Stomach (tissue), 9 donors: Measurements from ENCODE around the gene FOXJ3. TPM values are rescaled to one million over a fixed set of nuclear protein-coding genes. Genes with fewer than 3 reads are reported as not detected.

Source experiments
- DNase-seq, 2 donors: peaks; one replicate each; pipeline versions ENCODE4 v3.0.0 to v3.0.0-alpha.2; 2013 to 2019
- H3K27ac ChIP-seq, 5 donors: fragments of 200-600 bp in 4 of 5; sonication (generic) in 4 of 5; one replicate each; pipeline ENCODE4 v1.5.1; 2013 to 2019; ENCODE audit warnings: mild to moderate bottlenecking in 1 of 5, moderate library complexity in 1 of 5
- H3K27me3 ChIP-seq, 3 donors: fragments of 200-600 bp; sonication (generic); one replicate each; pipeline ENCODE4 v1.5.1; 2017 to 2019; ENCODE audit warnings: mixed run types in 1 of 3
- H3K36me3 ChIP-seq, 4 donors: fragments of 200-600 bp; sonication (generic); 1 replicate in 3 of 4; 2 replicates in 1 of 4; pipeline ENCODE4 v1.5.1; 2016 to 2019
- H3K4me1 ChIP-seq, 4 donors: fragments of 200-600 bp; sonication (generic); one replicate each; pipeline ENCODE4 v1.5.1; 2016 to 2019
- H3K4me3 ChIP-seq, 4 donors: fragments of 200-600 bp; sonication (generic) in 3 of 4; one replicate each; pipeline ENCODE4 v1.5.1; 2016 to 2019; ENCODE audit warnings: mild to moderate bottlenecking in 1 of 4
- H3K9me3 ChIP-seq, 4 donors: fragments of 200-600 bp; sonication (generic); one replicate each; pipeline ENCODE4 v1.5.1; 2016 to 2019
- CTCF ChIP-seq, 7 experiments: fragments of 450-650 bp in 4 of 7; fragments of 200-600 bp in 3 of 7; sonication (generic) in 3 of 7; IDR thresholded peaks; one replicate each; pipeline ENCODE4 v1.5.1; 2016 to 2019; ENCODE audit warnings: antibody characterized with exemption in 7 of 7, control low read depth in 2 of 7, mild to moderate bottlenecking in 1 of 7
- EP300 ChIP-seq: sonication (generic); formaldehyde crosslinking; IDR thresholded peaks from one replicate; pipeline ENCODE4 v1.6.1; 2017; ENCODE audit warnings: antibody characterized with exemption
- POLR2A ChIP-seq, 4 donors: fragments of 450-650 bp; IDR thresholded peaks; one replicate each; pipeline ENCODE4 v1.6.1; 2016; ENCODE audit warnings: antibody characterized with exemption in 4 of 4, control low read depth in 2 of 4, mild to moderate bottlenecking in 1 of 4, moderate library complexity in 1 of 4
- POLR2AphosphoS5 ChIP-seq, 3 donors: sonication (generic); formaldehyde crosslinking; IDR thresholded peaks; one replicate each; pipeline ENCODE4 v1.6.1; 2016; ENCODE audit warnings: antibody characterized with exemption in 3 of 3
- WGBS, 5 donors: extraction: QIAGEN DNeasy Blood & Tissue Kit in 3 of 5; methylation state at CpG; one replicate each; pipeline versions ENCODE4 v1.1.5 to v1.1.7; 2013 to 2018; 5-methylcytosine and 5-hydroxymethylcytosine counted together
- intact Hi-C: fragments of 100-400 bp; cut with DNase I; formaldehyde crosslinking; loops from one replicate; pipeline ENCODE4 v1.15.1; 2023; ENCODE audit warnings: low total_unique reads
- polyA plus RNA-seq, 3 donors: library from polyadenylated mRNA; stranded (reverse); fragments of 200-250 nt; gene quantifications; one replicate each; pipeline ENCODE4 v1.2.3, GENCODE V29; 2013
- total RNA-seq, 5 donors: library from RNA; depleted of rRNA; stranded (reverse); fragments of >200 nt; gene quantifications; one replicate each; pipeline versions ENCODE4 v1.1.0 to v1.2.3, GENCODE V29; 2014 to 2016
- donor health status: healthy with polysubstance abuse.
- donor health status: Bipolar disorder and iron deficiency.
- donor health status: healthy.

The FOXJ3 gene
- total and polyA plus RNA-seq, 8 donors = 8.3 to 57.3 (median 12.3) TPM

GRCh38 chr1:42323551-42323950 is 11.5 kb downstream of the FOXJ3 start:
- no peak overlapping the region for H3K27ac ChIP-seq
- no peak for TF ChIP-seq POLR2AphosphoS5 (IDR thresholded peaks at IDR 0.05)
- TF ChIP-seq POLR2A (IDR thresholded peaks at IDR 0.05) = no peak
- no peak for TF ChIP-seq EP300
- TF ChIP-seq CTCF (IDR thresholded peaks at IDR 0.05) = no peak
- intact Hi-C loops = no loop called here
- WGBS, 5 donors = 75 to 80% (median 76%) methylated on average over 2 of the region's 2 CpGs
- H3K9me3 ChIP-seq = no peaks in the 10 kb centered on the region
- no peak overlapping the region for H3K4me3 ChIP-seq
- no peaks in the 10 kb centered on the region for H3K36me3 ChIP-seq
- H3K27me3 ChIP-seq = no peaks in the 10 kb centered on the region
- H3K4me1 ChIP-seq = peaks cover 27 to 88% (median 59%) of the 10 kb centered on the region in 4 donors
- DNase-seq = no peak

GRCh38 chr1:42322577-42322976 is 12.5 kb downstream of the FOXJ3 start:
- H3K36me3 ChIP-seq = no peaks in the 10 kb centered on the region
- H3K4me3 ChIP-seq = no peak overlapping the region
- no peaks in the 10 kb centered on the region for H3K27me3 ChIP-seq
- intact Hi-C loops = no loop called here
- TF ChIP-seq POLR2A (IDR thresholded peaks at IDR 0.05) (no peak), EP300 (no peak), POLR2AphosphoS5 (IDR thresholded peaks at IDR 0.05) (peak in 1 of 3 donors; percentile 9), CTCF (IDR thresholded peaks at IDR 0.05) (no peak)
- 0 to 39% (median 0%) methylated on average over 1 of the region's 1 CpG for WGBS, 5 donors
- no peaks in the 10 kb centered on the region for H3K9me3 ChIP-seq
- no peak for DNase-seq
- H3K27ac ChIP-seq = peak overlapping the region in 3 of 5 donors; percentile 7 to 43 (median 23)
- H3K4me1 ChIP-seq = peaks cover 22 to 91% (median 62%) of the 10 kb centered on the region in 4 donors

DNA sequence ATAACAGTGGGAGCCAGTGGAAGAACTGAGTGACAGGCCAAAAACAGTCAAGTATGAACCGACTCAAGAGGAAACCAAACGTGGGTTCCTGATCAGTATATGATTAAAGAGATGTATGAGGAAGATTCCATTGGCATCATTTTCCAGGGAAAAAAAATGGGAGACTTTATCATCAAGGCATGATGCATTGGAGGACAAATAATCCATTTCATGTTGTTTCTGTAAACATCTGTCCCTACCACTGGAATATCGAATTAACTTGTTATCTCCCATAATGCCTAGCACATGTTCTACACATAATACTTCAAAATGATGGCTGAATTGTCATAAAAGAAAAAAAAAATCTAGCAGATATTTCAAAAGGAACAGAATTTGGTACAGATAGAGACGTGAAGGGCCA is 13.3 kb downstream of the FOXJ3 start:
- DNase-seq = no peak
- Histone ChIP-seq H3K36me3 (no peaks in the 10 kb centered on the region), H3K27me3 (no peaks in the 10 kb centered on the region), H3K4me1 (peaks cover 22 to 89% (median 61%) of the 10 kb centered on the region in 4 donors), H3K9me3 (no peaks in the 10 kb centered on the region), H3K4me3 (no peak overlapping the region), H3K27ac (peak overlapping the region in 2 of 5 donors; percentile 48 to 53)
- TF ChIP-seq POLR2AphosphoS5 (IDR thresholded peaks at IDR 0.05) (no peak), POLR2A (IDR thresholded peaks at IDR 0.05) (no peak), CTCF (IDR thresholded peaks at IDR 0.05) (no peak), EP300 (no peak)
- 55 to 67% (median 56%) methylated on average over 4 of the region's 4 CpGs for WGBS, 5 donors
- intact Hi-C loops = no loop called here

DNA sequence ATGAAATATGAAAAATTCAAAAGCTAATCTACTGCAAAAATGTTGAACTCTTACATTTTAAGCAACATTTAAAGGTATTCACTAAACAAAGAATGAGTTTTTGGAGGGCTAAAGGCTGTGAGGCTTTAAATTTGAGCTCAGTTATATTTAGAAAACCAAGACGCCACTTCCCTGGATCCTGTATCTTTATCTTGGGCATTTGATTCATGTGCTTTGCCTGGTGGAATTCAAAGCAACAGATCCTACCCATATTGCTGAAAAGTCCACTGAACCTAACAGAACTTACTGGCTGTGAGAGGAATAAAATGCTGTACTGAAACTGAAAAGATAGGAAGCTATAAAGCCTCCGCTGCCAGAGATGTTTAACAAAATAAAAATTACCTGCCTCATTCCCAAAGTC is 14.3 kb downstream of the FOXJ3 start:
- Histone ChIP-seq H3K36me3 (no peaks in the 10 kb centered on the region), H3K9me3 (no peaks in the 10 kb centered on the region), H3K4me3 (no peak overlapping the region), H3K27me3 (no peaks in the 10 kb centered on the region), H3K27ac (peak overlapping the region in 3 of 5 donors; percentile 48 to 59 (median 53)), H3K4me1 (peaks cover 22 to 95% (median 63%) of the 10 kb centered on the region in 4 donors)
- TF ChIP-seq EP300 (no peak), POLR2AphosphoS5 (IDR thresholded peaks at IDR 0.05) (no peak), CTCF (IDR thresholded peaks at IDR 0.05) (no peak), POLR2A (IDR thresholded peaks at IDR 0.05) (no peak)
- intact Hi-C loops = no loop called here
- DNase-seq = no peak
- 41 to 65% (median 51%) methylated on average over 2 of the region's 2 CpGs for WGBS, 5 donors
